DND-41 (cell line): ENCODE results near the gene STK24.

Experiments
- ATAC-seq: fragments of 200-7000 bp; cut with Tn5 transposase; 3 replicates; pipeline ENCODE4 v1.9.1; 2021; ENCODE audit warnings: low read depth; ENCODE audit not compliant: insufficient read depth
- DNase-seq: peaks from one replicate; pipeline ENCODE4 v3.0.0-alpha.2; 2020
- H2AFZ ChIP-seq: 2 replicates; pipeline ENCODE4 v1.6.0; 2012; ENCODE audit warnings: low read depth, low read length
- H3K27ac ChIP-seq: 2 replicates; pipeline ENCODE4 v1.5.1; 2012; ENCODE audit warnings: low read length, inconsistent platforms
- H3K27me3 ChIP-seq: fragments of 200-600 bp; sonication (generic); 2 replicates; pipeline ENCODE4 v1.6.0; 2012; ENCODE audit warnings: low read length, mild to moderate bottlenecking, inconsistent platforms; ENCODE audit not compliant: insufficient read depth, poor library complexity
- H3K36me3 ChIP-seq: 2 replicates; pipeline ENCODE4 v1.5.1; 2012; ENCODE audit warnings: low read length, inconsistent platforms; ENCODE audit not compliant: insufficient read depth
- H3K4me1 ChIP-seq: 2 replicates; pipeline ENCODE4 v1.5.1; 2012; ENCODE audit warnings: mild to moderate bottlenecking, low read length; ENCODE audit not compliant: insufficient read depth
- H3K4me2 ChIP-seq: 2 replicates; pipeline ENCODE4 v1.6.0; 2012; ENCODE audit warnings: mild to moderate bottlenecking, moderate library complexity, low read length, inconsistent platforms; ENCODE audit not compliant: insufficient read depth
- H3K4me3 ChIP-seq, 2 experiments: fragments of 200-600 bp in 1 of 2; shearing (Covaris generic) in 1 of 2; 2 replicates each; pipeline ENCODE4 v1.5.1; 2012 to 2016; ENCODE audit warnings: inconsistent platforms in 2 of 2, low read length in 2 of 2, mild to moderate bottlenecking in 2 of 2, low read depth in 1 of 2, moderate library complexity in 1 of 2
- H3K79me2 ChIP-seq: 2 replicates; pipeline ENCODE4 v1.6.0; 2012; ENCODE audit warnings: low read length, inconsistent platforms; ENCODE audit not compliant: insufficient read depth
- H3K9ac ChIP-seq: 2 replicates; pipeline ENCODE4 v1.6.0; 2012; ENCODE audit warnings: low read depth, mild to moderate bottlenecking, inconsistent platforms, low read length, moderate library complexity
- H3K9me3 ChIP-seq: 2 replicates; pipeline ENCODE4 v1.5.1; 2012; ENCODE audit warnings: low read length, moderate library complexity, mild to moderate bottlenecking, inconsistent platforms; ENCODE audit not compliant: insufficient read depth, severe bottlenecking
- H4K20me1 ChIP-seq: 2 replicates; pipeline ENCODE4 v1.6.0; 2012; ENCODE audit warnings: low read length; ENCODE audit not compliant: insufficient read depth
- EZH2 ChIP-seq: IDR thresholded peaks from 3 replicates; pipeline ENCODE4 v1.6.1; 2012; ENCODE audit warnings: borderline replicate concordance, low read depth, mild to moderate bottlenecking, moderate library complexity, low read length, inconsistent platforms; ENCODE audit not compliant: severe bottlenecking
- TF ChIP-seq, protein P1 (sequence below): IDR thresholded peaks from 2 replicates; pipeline ENCODE4 v1.5.1; 2012; ENCODE audit warnings: borderline replicate concordance, low read length, moderate library complexity, mild to moderate bottlenecking; ENCODE audit not compliant: poor library complexity, severe bottlenecking; ENCODE audit errors: extremely low read depth

The STK24 gene

DNA sequence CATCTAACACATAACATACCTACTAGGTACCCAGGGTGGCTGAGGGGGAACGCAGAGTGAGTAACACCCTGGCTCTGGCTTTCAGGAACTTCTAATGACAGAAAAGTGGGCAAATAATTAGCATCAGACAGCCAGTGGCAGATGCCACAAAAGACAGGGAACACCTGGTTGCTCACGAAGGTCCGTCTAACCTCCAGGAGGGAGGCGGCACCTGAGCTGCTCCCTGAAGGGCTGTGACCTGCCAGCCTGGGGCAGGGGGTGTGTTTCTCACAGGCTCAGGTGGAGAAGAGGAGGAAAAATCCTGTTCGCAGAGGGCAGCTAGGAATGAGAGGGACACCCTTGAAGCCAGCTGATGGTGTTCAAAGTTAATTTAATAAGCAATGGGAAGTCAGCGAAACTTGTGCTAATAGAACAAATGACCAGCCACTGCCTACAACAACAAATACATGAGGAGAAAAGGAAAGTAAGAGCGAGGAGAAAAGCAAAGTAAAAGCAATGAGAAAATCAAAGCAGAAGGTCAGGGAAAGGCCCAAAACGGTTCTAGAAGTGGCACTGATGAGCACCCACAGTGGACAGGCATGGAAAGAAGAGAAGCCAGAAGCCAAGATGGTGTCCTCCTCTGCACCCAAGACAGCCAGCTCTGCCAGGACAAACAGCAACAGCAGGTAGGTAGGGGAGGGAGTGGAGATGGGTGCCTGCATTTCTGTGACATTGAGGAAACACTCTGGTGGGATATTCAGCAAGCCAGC lies 87.3 kb downstream of the STK24 start:
- no peaks in the 10 kb centered on the region; the same call in 1 of the 2 replicates for H3K4me1 ChIP-seq
- no peak overlapping the region for H3K9ac ChIP-seq
- peaks cover 93% of the 10 kb centered on the region for H3K79me2 ChIP-seq

DNA sequence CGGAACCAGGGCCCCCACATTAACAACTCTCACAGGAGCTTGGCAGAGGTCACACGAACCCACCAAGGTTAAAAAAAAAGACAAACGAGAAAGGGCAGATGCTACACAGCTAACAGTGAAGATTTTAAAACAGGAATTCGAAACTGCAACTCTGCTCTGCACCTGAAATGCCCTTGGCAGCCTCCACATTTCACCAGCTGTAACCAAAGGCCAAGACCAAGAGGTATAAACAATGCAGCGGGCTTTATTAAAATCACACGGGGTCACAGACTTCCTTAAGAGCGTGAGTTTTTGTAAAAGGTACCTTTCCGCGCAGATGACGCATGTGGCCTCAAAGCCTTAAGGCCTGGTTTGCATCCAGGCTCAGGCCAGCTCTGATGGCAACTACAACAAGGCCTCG lies 88.2 kb downstream of the STK24 start:
- Histone ChIP-seq H3K27ac (no peak overlapping the region), H3K9ac (no peak overlapping the region)

More for the DNA sequence above, 87.3 kb downstream of the STK24 start:
- Histone ChIP-seq H3K27ac (no peak overlapping the region), H3K9me3 (no peaks in the 10 kb centered on the region), H3K4me2 (no peak overlapping the region), H3K4me3 (no peak overlapping the region), H3K27me3 (no peaks in the 10 kb centered on the region), H4K20me1 (peaks cover 80% of the 10 kb centered on the region), H2AFZ (no peak overlapping the region), H3K36me3 (peaks cover 7% of the 10 kb centered on the region)
- DNase-seq (no peak), ATAC-seq (peak; percentile 27; the same call in 1 of the 3 replicates)
- TF ChIP-seq EZH2, result no peak
- TF ChIP-seq, protein P1, sequence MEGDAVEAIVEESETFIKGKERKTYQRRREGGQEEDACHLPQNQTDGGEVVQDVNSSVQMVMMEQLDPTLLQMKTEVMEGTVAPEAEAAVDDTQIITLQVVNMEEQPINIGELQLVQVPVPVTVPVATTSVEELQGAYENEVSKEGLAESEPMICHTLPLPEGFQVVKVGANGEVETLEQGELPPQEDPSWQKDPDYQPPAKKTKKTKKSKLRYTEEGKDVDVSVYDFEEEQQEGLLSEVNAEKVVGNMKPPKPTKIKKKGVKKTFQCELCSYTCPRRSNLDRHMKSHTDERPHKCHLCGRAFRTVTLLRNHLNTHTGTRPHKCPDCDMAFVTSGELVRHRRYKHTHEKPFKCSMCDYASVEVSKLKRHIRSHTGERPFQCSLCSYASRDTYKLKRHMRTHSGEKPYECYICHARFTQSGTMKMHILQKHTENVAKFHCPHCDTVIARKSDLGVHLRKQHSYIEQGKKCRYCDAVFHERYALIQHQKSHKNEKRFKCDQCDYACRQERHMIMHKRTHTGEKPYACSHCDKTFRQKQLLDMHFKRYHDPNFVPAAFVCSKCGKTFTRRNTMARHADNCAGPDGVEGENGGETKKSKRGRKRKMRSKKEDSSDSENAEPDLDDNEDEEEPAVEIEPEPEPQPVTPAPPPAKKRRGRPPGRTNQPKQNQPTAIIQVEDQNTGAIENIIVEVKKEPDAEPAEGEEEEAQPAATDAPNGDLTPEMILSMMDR, result no peak

DNA sequence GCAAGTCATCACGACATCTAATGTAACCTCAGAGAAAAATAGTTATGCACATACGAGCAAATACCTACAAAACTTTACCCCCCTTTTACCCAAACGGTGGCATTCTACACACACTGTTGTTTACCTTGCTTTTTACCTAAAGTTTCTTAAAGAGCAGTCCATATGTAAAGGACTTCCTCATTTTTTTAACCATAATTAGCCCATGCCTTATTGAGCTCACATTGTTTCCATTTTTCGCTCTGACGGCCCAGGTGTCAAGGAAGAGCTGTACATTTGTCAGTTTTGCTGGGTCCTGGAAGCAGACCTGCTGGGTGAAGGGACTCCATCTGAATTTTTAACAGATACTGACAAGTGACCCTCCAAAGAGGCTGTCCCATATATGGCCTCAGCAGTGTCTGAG lies 89.4 kb downstream of the STK24 start:
- no peaks in the 10 kb centered on the region for H3K27me3 ChIP-seq
- H3K4me2 ChIP-seq, result no peak overlapping the region
- H3K4me1 ChIP-seq, result no peaks in the 10 kb centered on the region; the same call in 1 of the 2 replicates
- no peak for TF ChIP-seq EZH2
- TF ChIP-seq, protein P1, result no peak
- H2AFZ ChIP-seq, result no peak overlapping the region
- peaks cover 100% of the 10 kb centered on the region for H3K79me2 ChIP-seq
- no peak overlapping the region for H3K27ac ChIP-seq
- H3K9ac ChIP-seq, result no peak overlapping the region
- DNase-seq, result no peak
- H3K4me3 ChIP-seq, result no peak overlapping the region
- H3K9me3 ChIP-seq, result no peaks in the 10 kb centered on the region
- no peak for ATAC-seq
- H3K36me3 ChIP-seq, result peaks cover 10% of the 10 kb centered on the region; the same call in 1 of the 2 replicates
- H4K20me1 ChIP-seq, result peaks cover 89% of the 10 kb centered on the region

More for the DNA sequence above, 88.2 kb downstream of the STK24 start:
- no peak for DNase-seq
- no peak for ATAC-seq
- no peaks in the 10 kb centered on the region; the same call in 1 of the 2 replicates for H3K4me1 ChIP-seq
- peaks cover 98% of the 10 kb centered on the region for H3K79me2 ChIP-seq
- no peaks in the 10 kb centered on the region for H3K9me3 ChIP-seq
- H3K27me3 ChIP-seq, result no peaks in the 10 kb centered on the region
- H3K4me2 ChIP-seq, result no peak overlapping the region
- no peak overlapping the region for H2AFZ ChIP-seq
- no peak overlapping the region for H3K4me3 ChIP-seq
- H4K20me1 ChIP-seq, result peaks cover 85% of the 10 kb centered on the region
- TF ChIP-seq, protein P1, result no peak
- H3K36me3 ChIP-seq, result peaks cover 7% of the 10 kb centered on the region; the same call in 1 of the 2 replicates
